Stimulated activated CD8-positive, alpha-beta memory T cell treated with anti-CD3 and anti-CD28 coated beads, Interleukin-15, amount 100 ng/mL, for 4 hours (primary cell): Measurements from ENCODE around the gene USP43.

ENCODE experiments used
- DNase-seq, 2 donors: peaks; one replicate each; pipeline ENCODE4 v3.0.0-alpha.2; 2020; ENCODE audit warnings: low read depth in 2 of 2

The USP43 gene

DNA sequence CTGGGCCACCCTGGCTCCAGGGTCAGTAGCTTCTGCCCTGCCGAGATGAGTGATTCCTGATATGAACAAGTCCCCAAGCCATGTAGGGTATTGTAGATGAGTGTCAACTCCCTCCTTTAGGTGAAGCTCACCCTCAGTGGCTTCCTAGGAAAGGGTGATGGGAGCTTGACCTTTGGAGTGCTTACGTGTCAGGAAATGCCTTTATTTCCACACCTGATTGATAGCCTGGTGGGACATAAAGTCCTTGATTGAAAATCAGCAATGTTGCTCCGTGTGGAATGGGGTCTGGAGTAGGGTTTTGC is 58.4 kb downstream of the USP43 start:
- no peak for DNase-seq

DNA sequence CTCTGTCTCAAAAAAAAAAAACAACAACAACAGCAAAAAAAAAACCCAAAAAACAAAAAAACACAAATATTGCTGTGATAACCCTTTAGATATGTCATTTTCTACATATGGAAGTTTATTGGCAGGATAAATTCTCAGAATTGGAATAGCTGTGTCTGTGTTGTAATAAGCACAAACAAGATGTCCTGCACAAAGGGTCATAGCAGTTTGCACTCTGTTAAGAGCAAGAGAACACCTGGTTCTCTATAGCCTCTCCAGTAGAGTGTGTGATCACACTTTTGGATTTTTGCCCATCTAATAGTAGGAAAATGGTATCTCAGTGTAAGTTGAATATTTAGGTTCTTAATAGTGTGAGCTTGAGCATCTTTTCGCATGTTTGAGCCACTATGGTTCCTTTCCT is 60.4 kb downstream of the USP43 start:
- no peak for DNase-seq

DNA sequence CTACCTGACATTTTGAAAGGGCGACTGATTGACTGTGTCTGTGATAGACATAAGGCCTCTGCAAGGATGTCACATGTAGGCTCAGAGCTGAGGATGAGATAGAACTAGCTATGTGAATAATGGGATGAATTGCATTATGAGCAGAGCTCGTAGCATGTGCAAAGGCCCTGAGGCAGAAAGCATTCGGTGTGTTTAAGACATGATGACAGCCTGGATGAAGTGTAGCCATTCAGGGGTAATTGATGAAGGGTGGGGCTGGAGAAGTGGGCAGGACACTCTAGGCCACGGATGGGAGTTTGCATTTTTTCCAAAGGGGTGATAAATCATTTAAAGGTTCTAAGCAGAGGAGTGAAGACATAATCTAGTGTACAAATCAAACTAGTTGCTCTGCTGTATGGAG is 62.6 kb downstream of the USP43 start:
- DNase-seq, result no peak

DNA sequence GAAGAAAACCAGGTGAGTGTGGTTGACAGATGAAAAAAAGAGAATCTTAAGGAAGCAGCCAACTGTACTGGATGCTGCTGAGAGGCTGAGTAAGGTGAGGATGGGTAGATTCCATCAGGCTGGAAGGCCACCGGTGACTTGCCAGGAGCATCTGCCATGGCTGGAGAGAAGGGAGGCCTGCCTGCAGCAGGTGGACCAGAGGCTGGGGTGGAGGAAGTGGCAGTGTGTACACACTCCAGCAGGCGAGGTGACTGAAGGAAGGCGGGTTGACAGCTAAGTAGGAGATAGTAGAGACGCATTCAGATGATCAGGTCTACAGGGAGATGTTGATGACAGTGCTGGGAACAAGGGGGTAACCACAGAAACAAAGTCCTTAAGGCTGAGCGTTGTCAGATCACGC is 69.5 kb downstream of the USP43 start:
- DNase-seq, result no peak

DNA sequence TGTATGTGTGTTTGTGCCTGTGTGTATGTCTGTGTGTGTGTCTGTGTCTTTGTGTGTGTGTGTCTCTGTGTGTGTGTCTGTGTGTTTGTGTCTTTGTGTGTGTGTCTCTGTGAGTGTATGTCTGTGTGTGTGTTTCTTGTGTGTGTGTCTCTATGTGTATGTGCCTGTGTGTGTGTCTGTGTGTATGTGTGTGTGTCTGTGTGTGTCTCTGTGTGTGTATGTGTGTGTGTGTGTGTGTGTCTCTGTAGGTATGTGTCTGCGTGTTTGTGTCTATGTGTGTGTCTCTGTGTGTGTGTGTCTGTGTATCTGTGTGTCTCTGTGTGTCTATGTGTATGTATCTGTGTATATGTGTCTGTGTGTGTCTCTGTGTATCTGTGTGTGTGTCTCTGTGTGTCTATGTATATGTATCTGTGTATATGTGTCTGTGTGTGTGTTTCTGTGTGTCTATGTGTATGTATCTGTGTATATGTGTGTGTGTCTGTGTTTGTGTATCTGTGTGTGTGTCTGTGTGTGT is 70.2 kb downstream of the USP43 start:
- no peak for DNase-seq

DNA sequence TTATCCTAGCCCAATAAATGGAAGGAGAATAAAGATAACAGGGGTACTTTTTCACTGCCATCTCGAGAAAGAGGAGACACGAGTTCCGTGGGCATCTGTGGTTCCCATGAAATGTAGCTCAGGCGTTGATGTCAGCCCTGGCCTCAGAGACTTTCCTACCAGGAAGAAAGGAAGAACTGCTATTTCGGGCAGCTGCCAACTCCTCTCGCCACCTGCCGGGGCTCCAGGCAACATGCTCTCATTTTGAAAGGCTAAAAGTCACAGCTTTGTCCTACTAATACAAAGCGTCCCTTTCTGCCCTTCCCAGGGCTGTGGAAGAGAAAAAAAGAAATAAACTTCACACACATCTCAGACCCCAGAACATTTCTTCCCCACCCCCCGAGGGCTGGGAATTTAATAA is 80.3 kb downstream of the USP43 start:
- no peak for DNase-seq

DNA sequence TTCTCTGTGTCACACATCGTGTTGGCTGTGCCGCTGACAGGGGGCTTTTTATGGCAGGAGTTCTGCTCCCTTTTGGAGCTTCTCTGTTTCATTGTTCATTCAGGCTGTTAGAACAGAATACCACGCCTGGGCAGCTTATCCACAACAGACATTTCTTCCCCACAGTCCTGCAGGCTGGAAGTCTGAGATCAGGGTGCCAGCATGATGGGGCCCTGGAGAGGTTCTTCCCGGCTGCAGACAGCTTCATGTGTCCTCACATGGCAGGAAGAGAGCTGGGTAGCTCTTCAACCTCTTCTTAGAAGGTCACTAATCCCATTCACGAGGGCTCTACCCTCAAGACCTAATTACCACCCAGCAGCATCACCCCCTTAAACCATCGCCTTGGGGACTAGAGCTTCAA is 81.0 kb downstream of the USP43 start:
- no peak for DNase-seq

DNA sequence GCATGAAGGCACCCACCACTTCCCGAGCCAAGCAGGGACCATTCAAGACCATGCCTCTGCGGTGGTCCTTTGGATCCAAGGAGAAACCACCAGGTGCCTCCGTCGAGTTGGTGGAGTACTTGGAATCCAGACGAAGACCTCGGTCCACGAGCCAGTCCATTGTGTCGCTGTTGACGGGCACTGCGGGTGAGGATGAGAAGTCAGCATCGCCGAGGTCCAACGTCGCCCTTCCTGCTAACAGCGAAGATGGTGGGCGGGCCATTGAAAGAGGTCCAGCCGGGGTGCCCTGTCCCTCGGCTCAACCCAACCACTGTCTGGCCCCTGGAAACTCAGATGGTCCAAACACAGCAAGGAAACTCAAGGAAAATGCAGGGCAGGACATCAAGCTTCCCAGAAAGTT is 82.7 kb downstream of the USP43 start:
- DNase-seq, result no peak

DNA sequence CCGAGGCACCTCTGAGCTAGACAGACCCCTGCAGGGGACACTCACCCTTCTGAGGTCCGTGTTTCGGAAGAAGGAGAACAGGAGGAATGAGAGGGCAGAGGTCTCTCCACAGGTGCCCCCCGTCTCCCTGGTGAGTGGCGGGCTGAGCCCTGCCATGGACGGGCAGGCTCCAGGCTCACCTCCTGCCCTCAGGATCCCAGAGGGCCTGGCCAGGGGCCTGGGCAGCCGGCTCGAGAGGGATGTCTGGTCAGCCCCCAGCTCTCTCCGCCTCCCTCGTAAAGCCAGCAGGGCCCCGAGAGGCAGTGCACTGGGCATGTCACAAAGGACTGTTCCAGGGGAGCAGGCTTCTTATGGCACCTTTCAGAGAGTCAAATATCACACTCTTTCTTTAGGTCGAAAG is 83.2 kb downstream of the USP43 start:
- no peak for DNase-seq

DNA sequence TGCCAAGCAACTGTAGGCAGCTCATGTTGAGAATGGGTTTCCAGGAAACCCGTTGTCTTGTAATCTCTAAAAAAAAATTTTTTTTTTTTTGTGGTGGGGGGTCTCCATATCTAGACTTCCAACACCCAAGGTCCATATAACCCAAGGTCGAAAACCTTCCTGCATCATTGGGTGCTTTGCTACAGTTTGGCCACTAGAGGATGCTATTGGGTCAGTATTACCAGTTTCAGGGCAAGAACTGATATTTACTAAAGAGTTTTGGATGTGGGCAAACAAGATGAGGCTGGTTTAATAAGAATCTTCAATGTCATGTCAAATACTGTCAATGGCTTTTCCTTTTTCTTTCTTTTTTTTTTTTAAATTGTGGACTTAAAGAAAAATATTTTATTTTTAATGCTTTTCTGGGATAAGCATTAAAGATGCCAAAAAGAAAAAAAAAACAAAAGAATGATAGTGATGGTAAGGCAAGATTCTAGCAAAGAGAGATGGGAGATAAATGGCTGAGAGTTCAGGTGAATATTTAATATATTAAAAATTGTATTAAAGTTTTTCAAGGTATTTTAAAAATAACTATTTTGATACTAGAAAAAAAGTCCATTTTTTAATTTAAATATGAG is 83.8 kb downstream of the USP43 start:
- no peak for DNase-seq

DNA sequence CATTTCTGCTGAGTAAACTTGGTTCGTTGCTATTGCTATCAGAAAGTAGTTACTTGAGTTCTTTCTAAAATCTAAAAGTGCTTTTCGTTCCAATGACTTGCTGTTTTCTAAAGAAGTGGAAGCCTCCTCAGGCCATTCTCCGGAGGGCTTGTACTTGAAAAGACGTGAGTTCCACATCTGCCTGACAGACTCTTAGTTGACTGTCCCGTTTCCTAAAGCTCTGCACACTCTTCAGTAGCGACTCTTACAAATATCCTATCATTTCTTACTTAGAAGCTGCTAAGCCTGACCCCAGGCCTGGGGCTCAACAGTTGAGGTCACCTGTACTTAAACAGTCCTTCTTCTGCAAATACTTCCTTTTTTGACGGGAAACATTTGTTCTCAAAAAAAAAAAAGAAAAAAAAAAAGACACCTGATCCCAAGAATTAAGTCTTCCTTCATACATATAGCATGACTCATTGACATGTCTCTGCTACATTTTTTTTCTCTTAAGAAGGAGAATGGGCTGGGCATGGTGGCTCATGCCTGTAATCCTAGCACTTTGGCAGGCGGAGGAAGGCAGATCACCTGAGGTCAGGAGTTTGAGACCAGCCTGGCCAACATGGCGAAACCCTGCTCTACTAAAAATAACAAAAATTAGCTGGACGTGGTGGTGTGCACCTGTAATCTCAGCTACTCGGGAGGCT is 84.6 kb downstream of the USP43 start:
- no peak for DNase-seq

DNA sequence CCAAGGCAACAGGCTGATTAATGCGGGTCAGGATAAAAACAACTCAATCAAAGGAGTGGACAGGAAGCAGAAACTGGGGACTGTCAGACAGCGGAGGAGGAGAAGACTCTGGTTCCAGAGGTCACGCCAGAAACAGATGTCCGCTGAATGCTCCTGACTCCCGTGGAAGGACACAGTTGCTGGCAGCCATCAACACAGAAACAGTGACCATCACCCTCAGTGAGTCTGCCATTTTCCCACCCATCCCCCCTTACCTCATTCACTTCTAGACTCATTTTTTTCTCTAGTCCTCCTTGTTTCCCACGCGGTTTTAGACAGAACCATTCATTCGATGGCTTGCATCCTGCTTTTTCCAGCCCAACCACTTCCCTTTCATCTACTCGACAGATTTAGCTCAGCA is 105.2 kb downstream of the USP43 start:
- DNase-seq, result no peak

DNA sequence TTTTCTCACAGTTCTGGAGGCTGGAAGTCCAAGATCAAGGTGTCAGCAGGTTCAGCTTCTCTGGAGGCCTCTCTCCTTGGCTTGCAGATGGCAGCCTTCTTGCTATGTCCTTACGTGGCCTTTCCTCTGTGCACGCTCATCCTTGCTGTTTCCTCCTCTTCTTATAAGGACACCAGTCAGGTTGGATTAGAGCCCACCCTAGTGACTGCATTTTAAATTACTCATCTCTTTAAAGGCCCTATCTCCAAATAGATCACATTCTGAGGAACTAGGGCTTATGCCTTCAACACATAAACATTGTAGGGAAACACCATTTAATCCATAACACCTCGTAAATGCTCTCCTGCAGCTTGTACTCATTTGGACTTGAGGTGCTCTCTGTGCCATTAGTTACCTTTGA is 109.8 kb downstream of the USP43 start:
- DNase-seq, result no peak

DNA sequence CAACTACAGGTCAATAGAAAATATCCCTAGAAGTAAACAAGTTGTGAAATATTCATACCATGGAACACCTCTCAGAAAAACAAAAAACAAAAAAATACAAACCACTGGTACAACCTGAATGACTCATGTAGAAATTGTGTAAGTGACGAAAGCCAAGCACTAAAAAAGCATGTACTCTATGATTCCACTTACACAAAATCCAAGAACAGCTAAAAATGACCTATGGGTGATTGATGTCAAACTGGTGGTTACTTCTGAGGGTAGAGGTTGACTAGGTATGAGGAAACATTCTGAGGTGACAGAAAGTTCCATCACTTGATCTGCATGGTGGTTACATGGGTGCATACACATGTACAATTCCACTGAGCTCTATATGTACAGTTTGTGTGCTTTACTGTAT is 114.9 kb downstream of the USP43 start:
- no peak for DNase-seq

DNA sequence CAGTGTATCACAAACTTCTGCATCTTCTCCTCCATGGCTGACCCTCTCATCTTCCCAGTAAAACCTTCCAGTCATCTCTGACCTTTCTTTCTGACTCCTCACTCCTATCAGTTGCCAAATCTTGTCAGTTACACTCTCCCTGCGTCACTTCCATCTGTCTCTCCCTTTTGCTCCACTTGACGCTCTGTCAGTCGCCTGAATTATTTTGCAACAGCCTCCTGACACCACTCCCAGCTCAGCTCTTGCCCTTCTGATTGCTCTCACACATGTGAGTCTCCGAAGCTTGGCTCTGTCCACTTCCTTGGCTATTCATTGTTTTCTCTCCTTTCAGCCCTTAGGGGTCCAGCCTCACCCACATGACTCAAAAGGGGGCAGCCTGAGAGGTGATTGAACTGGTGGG is 118.3 kb downstream of the USP43 start:
- no peak for DNase-seq

DNA sequence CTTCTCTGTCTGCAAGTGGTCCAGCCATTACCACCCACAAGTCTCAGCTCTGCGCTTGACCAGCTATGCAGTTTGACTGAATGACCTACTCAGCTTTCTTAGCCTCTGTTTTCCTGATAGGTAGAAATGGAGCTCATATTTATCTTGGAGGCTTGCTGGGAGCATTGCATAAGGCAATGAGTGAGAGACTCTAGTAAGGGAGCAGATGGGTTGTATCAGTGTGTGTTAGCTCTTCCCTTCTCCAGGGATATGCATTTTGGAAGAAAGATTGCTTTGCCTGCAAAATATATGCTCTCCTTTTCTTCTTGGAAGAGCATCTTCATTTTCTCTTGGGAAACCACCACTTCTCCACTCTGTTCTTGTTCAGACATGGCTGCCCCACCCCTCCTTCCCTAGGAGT is 120.0 kb downstream of the USP43 start:
- DNase-seq, result no peak

DNA sequence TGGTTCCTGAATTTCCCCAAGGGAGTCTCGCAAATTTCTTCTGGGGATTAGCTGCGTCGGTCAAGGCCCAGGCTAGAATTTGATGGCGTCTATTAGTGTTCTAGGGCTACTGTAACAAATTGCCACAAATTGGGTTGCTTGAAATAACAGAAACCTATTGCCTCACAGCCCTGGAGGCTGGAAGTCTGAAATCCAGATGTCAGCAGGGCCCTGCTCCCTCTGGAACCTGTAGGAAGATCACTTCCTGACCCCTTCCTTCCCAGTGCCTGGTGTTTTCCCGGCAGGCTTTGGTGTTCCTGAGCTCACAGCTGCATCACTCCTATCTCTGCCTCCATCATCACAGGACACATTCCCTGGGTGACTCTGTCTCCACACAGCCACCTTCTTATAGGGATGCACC is 121.7 kb downstream of the USP43 start:
- no peak for DNase-seq

DNA sequence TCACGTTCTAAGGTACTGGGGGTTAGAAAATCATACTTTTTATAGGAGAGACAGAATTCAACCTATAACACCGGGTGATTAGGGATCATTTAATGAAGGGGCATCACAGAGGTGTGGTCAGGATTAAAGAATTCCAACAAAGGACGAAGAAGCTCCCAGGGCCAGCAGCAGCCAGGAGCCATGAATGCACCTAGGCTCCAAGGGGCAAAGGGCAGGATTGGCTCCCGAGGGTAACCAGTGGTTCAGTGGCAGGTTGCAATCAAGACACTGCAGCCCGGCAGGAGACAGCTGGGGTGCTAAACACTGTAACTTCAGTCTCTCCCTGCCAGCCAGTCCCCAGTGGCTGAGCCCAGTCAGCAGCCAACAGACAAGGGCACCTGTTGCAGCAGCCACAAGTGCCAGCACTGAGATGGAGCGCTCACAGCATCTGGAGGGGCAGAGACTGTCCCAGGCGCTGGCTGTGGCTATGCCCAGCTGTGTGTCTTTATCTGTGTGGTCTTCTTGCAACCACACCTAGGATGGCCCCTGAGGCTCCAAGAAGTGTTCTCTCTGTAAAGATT is 122.2 kb downstream of the USP43 start:
- no peak for DNase-seq

DNA sequence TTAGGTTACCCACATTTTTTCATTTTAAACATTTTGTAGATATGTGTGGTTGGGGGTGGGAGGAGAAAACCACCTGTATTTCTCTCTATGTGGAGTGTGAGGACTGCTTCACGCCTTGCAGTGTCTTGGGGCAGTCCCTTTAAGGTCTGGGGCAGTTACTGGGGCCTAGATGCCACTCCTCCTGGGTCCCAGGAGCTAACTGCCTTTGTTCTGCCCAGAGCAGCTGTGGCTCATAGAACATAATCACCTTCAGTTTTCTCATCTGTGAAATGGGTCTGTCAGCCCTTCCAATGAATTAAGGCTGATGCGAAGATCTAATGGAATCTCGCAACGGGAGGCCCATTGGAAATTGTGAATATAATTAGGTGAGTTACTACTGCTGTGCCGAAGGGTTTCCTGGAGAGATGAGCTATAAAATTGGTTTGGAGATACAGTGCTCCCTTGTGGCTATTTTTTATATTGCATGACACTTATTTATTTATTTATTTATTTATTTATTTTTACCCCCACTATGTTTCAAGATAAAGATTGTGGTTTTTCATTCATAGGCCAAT is 123.1 kb downstream of the USP43 start:
- DNase-seq, result no peak

DNA sequence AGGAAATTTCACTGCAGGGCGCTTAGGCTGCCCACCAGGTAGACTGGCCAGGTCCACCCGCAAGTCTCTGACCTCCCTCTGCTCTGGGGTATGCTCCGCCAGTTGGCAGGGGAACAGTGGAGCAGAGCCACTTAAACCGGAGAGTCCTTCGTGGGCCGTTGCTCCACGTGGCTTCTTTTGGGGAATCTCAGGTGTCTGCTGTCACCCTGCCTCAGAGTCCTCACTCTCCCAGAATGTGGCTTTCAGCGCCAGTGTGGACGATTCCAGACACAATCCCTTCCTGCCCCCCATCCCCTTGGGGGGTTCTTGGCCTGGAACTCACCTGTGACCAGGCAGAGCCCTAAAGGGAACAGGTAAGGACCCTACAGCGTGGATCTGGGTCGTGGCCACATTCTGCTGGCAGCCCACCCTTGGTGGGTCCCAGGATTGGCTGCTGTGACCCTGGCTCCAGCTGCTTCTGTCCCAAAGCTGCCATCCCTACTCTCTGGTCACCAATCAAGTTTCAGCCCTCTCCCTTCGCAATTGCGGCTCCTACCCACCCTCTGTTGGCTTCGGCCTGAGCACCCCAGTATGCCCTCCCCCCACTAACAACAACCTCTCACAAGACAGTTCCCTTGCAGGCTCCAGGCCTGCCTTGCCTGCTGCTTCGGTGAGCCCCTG is 123.8 kb downstream of the USP43 start:
- no peak for DNase-seq

DNA sequence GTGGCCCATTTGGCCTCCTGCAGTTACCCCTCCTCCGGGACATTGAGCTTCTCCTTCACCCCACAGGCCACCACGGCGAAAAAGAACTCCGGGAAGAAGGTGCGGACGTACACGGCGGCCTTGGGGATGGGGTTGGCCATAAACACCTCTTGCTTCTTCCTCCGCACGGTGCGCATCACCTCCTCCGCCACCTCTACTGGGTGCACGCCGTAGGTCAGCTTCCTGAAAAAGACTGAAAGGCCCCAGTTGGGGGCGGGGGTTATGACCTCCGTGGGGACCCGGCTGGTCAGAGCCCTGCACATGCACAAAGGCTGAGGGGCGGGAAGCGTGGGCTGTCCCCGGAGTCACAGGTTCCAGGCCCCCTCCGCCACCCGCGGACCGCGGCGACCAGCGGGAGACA is 126.1 kb downstream of the USP43 start:
- DNase-seq, result no peak

DNA sequence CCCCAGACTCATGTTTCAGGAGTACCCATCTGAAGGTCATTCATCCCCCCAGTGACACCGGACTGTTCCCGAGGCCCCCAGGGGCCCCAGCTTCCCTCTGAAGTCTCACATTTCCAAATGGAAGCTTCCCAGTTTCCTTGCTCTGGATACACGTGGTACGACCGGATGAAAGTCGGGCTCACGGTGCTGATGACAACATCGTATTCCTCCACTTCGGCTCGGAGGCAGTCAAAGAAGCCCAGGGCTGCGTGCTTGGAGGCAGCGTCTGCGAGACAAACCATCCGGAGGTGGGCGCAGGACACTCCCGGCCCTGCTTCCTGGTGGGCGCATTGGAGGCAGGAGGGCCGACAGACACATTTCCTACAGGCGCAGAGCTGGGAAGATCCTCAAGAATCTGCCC is 127.3 kb downstream of the USP43 start:
- no peak for DNase-seq

DNA sequence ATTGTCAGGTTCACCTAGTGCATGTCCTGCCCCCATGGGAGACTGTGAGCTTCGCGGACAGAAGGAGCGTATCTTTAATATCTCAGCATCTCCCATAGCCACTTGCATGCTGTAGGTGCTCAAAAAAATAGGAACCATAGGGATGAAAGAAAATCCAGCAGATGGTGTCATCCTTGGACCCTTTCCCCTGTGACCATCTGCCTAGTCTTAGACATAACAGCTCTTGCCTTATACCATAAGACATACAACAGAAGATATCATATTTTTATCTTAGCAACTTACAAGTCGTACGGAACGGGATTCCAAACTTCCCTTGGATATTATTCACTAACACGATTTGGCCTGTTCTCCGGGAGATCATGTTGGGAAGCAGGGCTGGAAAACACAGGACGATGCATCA is 131.6 kb downstream of the USP43 start:
- no peak for DNase-seq
